OCI-LY1 (cell line): ENCODE results near the gene FAM222B.

Source experiments
- H2AFZ ChIP-seq: fragments of 200-600 bp; sonication (generic), shearing (Covaris generic); 2 replicates; pipeline ENCODE4 v1.6.0; 2014; ENCODE audit warnings: antibody characterized with exemption, mild to moderate bottlenecking, low read length
- H3F3A ChIP-seq: fragments of 200-600 bp; sonication (generic), shearing (Covaris generic); 2 replicates; pipeline ENCODE4 v1.6.0; 2014; ENCODE audit warnings: mild to moderate bottlenecking, antibody characterized with exemption, low read length, moderate library complexity; ENCODE audit not compliant: insufficient read depth
- H3K27ac ChIP-seq: fragments of 200-600 bp; sonication (generic); 2 replicates; pipeline ENCODE4 v1.5.1; 2014; ENCODE audit warnings: low read length, mixed run types, mild to moderate bottlenecking, low read depth; ENCODE audit not compliant: poor library complexity, severe bottlenecking
- H3K27me3 ChIP-seq: fragments of 200-600 bp; sonication (generic); 2 replicates; pipeline ENCODE4 v1.6.0; 2014; ENCODE audit warnings: antibody characterized with exemption, mild to moderate bottlenecking, low read length, moderate library complexity; ENCODE audit not compliant: insufficient read depth
- H3K36me3 ChIP-seq: fragments of 200-600 bp; sonication (generic); 2 replicates; pipeline ENCODE4 v1.6.1; 2014; ENCODE audit warnings: mild to moderate bottlenecking, antibody characterized with exemption, low read length, moderate library complexity, mixed read lengths; ENCODE audit not compliant: insufficient read depth
- H3K4me1 ChIP-seq: fragments of 200-600 bp; sonication (generic); 2 replicates; pipeline ENCODE4 v1.5.1; 2014; ENCODE audit warnings: mild to moderate bottlenecking, low read length, moderate library complexity; ENCODE audit not compliant: insufficient read depth, severe bottlenecking
- H3K4me2 ChIP-seq: fragments of 200-600 bp; sonication (generic), shearing (Covaris generic); 2 replicates; pipeline ENCODE4 v1.6.1; 2014; ENCODE audit warnings: low read length
- H3K4me3 ChIP-seq: fragments of 200-600 bp; sonication (generic); 2 replicates; pipeline ENCODE4 v1.5.1; 2014; ENCODE audit warnings: low read length, low read depth, mild to moderate bottlenecking, mixed read lengths; ENCODE audit not compliant: poor library complexity, severe bottlenecking
- H3K79me2 ChIP-seq: fragments of 200-600 bp; shearing (Covaris generic); 2 replicates; pipeline ENCODE4 v1.6.1; 2016; ENCODE audit warnings: mixed run types, low read length, mixed read lengths; ENCODE audit not compliant: insufficient read depth
- H3K9ac ChIP-seq: fragments of 200-600 bp; sonication (generic), shearing (Covaris generic); 2 replicates; pipeline ENCODE4 v1.6.1; 2014; ENCODE audit warnings: mild to moderate bottlenecking, low read length, mixed read lengths
- H3K9me2 ChIP-seq: fragments of 200-600 bp; sonication (generic), shearing (Covaris generic); 2 replicates; pipeline ENCODE4 v1.6.1; 2014; ENCODE audit warnings: low read depth, mild to moderate bottlenecking, low read length, mixed read lengths
- H3K9me3 ChIP-seq: fragments of 200-600 bp; shearing (Covaris generic); 2 replicates; pipeline ENCODE4 v1.6.1; 2014; ENCODE audit warnings: low read length, mixed read lengths
- H4K20me1 ChIP-seq: fragments of 200-600 bp; sonication (generic), shearing (Covaris generic); 2 replicates; pipeline ENCODE4 v1.6.0; 2016; ENCODE audit warnings: mild to moderate bottlenecking, low read length; ENCODE audit not compliant: insufficient read depth
- CTCF ChIP-seq: fragments of 200-600 bp; sonication (generic), shearing (Covaris generic); IDR thresholded peaks from 2 replicates; pipeline ENCODE4 v1.5.1; 2017; ENCODE audit warnings: mild to moderate bottlenecking, antibody characterized with exemption, low read length, moderate library complexity, mixed read lengths
- EZH2 ChIP-seq: fragments of 200-600 bp; sonication (generic), shearing (Covaris generic); IDR thresholded peaks from 2 replicates; pipeline ENCODE4 v1.8.0; 2017; ENCODE audit warnings: borderline replicate concordance, mixed run types, mild to moderate bottlenecking, antibody characterized with exemption, low read length, moderate library complexity, mixed read lengths

The FAM222B gene

GRCh38 chr17:28861393-28862203, 19.0 kb upstream of the FAM222B start:
- H3K4me3 ChIP-seq = no peak overlapping the region
- H3K9ac ChIP-seq = no peak overlapping the region
- no peaks in the 10 kb centered on the region for H3K27me3 ChIP-seq
- no peak overlapping the region for H2AFZ ChIP-seq
- peaks cover 16% of the 10 kb centered on the region for H3K4me1 ChIP-seq
- no peaks in the 10 kb centered on the region for H4K20me1 ChIP-seq
- H3K36me3 ChIP-seq = peaks cover 24% of the 10 kb centered on the region
- H3K27ac ChIP-seq = no peak overlapping the region
- H3K9me3 ChIP-seq = no peaks in the 10 kb centered on the region
- H3F3A ChIP-seq = no peaks in the 10 kb centered on the region
- H3K79me2 ChIP-seq = no peaks in the 10 kb centered on the region
- TF ChIP-seq EZH2 = no peak
- no peak overlapping the region for H3K4me2 ChIP-seq
- H3K9me2 ChIP-seq = no peaks in the 10 kb centered on the region

GRCh38 chr17:28860363-28860808, 17.8 kb upstream of the FAM222B start:
- H3K9me2 ChIP-seq = no peaks in the 10 kb centered on the region
- H3K27ac ChIP-seq = no peak overlapping the region
- no peaks in the 10 kb centered on the region for H3K27me3 ChIP-seq
- H3K4me1 ChIP-seq = peaks cover 9% of the 10 kb centered on the region
- H3K4me2 ChIP-seq = no peak overlapping the region
- TF ChIP-seq EZH2 (no peak), CTCF (no peak)
- no peaks in the 10 kb centered on the region; the same call in 1 of the 2 replicates for H3K79me2 ChIP-seq
- H3K9me3 ChIP-seq = no peaks in the 10 kb centered on the region
- peaks cover 29% of the 10 kb centered on the region for H3K36me3 ChIP-seq
- H3K9ac ChIP-seq = no peak overlapping the region
- H2AFZ ChIP-seq = no peak overlapping the region
- no peaks in the 10 kb centered on the region for H3F3A ChIP-seq
- no peaks in the 10 kb centered on the region for H4K20me1 ChIP-seq
- H3K4me3 ChIP-seq = no peak overlapping the region

- Histone ChIP-seq H3K9me3 (no peaks in the 10 kb centered on the region), H2AFZ (no peak overlapping the region), H3K4me1 (peaks cover 14% of the 10 kb centered on the region), H3K4me2 (no peak overlapping the region), H3K27me3 (no peaks in the 10 kb centered on the region), H3K4me3 (no peak overlapping the region), H3K9me2 (no peaks in the 10 kb centered on the region), H3F3A (no peaks in the 10 kb centered on the region), H3K79me2 (no peaks in the 10 kb centered on the region; the same call in 1 of the 2 replicates), H4K20me1 (no peaks in the 10 kb centered on the region), H3K27ac (no peak overlapping the region), H3K9ac (no peak overlapping the region), H3K36me3 (peaks cover 29% of the 10 kb centered on the region)
- no peak for TF ChIP-seq EZH2
- TF ChIP-seq CTCF = no peak
These were observed 16.3 kb upstream of the FAM222B start for GRCh38 chr17:28858801-28859355.
